NCI-H1694 (cell line): ENCODE measurements around the gene ME1.
"Not testable (repeated sequence)": the region's sequence is repeated elsewhere in the genome, so short reads cannot be mapped to it uniquely, and the experiment has no call there.

ENCODE experiments used
- DNase-seq: peaks from one replicate; lab custom pipeline; 2025; lab: John Stamatoyannopoulos, UW

ME1 gene

DNA sequence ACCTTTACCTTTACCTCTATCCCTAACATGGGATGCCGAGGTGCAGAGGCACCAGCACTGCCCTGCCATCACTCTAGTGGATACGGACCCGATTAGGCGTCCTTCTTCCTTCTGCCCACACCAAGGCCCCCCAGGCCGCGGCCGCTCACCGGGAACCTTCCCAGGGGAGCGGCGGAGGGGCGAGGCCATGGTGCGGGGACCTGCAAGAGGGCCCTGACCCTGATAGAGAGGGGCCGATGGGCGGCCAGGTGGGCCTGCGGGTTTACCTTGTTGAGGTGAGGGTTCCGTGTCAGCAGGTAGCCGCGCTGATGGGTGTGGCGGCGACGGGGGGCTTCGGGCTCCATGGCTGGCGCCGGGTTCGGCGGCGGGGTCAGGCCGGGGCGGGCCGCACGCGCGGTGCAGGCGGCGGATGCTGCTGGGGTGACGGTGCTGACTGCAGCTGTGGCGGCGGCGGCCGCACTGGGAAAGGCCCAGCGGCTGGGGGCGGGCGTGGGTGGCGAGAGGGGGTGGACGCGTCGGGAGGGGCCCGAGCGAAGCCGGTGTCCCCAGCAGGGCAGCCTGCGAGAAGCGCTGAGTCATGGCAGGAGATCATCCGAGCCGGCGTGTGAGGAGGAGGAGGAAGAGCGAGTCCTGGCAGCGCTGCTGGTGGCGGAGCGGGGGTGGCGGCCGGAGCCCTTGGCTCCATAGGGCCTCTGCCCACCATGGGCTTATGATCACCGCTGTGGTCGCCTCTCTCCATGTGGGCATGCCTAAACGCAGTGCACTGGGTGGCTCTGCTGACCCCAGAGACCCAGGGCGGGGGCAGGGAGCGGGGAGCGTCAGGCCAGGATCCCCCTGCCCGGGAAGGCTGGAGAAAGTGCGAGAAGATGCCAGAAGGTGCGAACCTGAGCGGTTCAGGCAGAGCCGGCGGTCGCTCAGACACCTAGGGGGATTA lies at the start of gene ME1:
Gene ME1, minus strand, starts transcription at position 441 of the 934 bp plus-strand sequence. Its CDS starts 97 bp downstream, at position 344.
- DNase-seq = no peak

GRCh38 chr6:83480470-83480869 lies 49.6 kb upstream of the ME1 start:
- no peak for DNase-seq

GRCh38 chr6:83479389-83479788 lies 48.5 kb upstream of the ME1 start:
- no peak for DNase-seq

GRCh38 chr6:83476971-83477370 lies 46.1 kb upstream of the ME1 start:
- no peak for DNase-seq

DNA sequence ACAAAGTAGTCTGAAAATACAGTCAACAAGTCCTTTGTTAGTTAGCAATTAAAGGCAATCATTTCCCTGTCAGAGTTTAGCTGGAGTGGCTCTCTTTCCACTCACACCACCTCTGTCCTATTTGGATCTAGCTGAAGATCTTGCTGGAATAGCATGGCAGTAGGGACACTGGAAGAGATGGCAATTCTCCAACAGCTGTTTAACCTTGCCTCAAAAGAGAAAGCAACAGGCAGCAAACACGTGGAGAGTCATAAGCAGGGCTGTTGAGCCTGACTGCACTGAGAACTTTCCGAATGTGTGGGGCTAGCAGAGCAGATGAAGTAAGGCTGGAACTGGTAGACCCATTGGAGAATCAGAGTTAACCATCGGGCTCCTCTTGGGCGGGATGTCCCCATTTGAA lies 43.5 kb upstream of the ME1 start:
- DNase-seq = no peak

- no peak for DNase-seq
Measured at GRCh38 chr6:83472767-83473166, 41.9 kb upstream of the ME1 start.

DNA sequence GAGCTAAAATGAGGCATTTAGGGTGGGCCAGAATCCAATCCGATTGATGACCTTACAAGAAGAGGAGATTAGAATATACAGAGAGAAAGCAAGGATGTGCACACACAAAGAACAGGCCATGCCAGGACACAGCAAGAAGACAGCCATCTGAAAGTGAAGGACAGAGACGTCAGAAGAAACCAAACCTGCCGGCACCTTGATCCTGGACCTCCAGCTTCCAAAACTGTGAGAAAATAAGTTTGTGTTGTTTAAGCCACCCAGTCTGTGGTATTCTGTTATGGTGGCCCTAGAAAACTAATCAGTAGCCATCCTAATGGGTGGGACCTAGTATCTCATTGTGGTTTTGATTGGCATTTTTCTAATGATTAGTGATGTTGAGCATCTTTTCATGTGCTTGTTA lies 39.7 kb upstream of the ME1 start:
- DNase-seq = no peak

GRCh38 chr6:83470001-83470400 lies 39.1 kb upstream of the ME1 start:
- no peak for DNase-seq

- no peak for DNase-seq
Measured at GRCh38 chr6:83467620-83468036, 36.8 kb upstream of the ME1 start.

GRCh38 chr6:83466328-83466727 lies 35.5 kb upstream of the ME1 start:
- no peak for DNase-seq

DNA sequence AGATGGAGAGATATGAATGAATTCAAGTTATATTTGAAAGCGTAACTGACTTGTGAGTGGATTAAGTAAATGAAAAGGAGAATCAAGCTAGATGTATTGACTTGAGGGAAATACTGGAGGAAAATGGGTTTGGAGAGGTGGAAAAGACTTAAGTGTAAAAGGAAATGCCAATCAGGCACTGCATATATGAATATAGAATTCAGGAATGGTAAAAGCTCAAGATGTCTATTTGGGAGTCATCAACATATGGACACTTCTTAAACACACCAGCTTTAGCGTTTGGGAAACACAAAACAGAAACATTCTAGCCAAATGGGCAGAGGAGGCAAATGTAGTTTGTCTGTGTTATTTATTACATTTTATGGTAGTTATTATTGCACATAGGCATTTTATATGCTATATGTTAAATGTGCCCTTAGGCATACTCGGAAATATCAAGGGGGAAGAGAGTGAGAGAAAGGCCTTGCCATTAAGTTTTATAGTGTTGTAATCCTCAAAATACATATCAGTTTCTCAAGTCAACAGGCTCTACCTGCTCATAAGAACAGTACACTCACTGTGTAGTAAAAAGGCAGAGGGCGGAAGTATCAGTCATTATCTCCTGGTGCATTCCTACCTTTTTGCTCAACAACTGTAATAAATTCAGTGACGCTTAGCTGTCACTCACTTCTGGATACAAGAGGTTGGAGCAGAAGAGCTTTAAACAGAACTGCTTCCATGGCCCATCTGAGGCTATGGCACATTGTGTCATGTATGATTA lies 33.7 kb upstream of the ME1 start:
- no peak for DNase-seq

DNA sequence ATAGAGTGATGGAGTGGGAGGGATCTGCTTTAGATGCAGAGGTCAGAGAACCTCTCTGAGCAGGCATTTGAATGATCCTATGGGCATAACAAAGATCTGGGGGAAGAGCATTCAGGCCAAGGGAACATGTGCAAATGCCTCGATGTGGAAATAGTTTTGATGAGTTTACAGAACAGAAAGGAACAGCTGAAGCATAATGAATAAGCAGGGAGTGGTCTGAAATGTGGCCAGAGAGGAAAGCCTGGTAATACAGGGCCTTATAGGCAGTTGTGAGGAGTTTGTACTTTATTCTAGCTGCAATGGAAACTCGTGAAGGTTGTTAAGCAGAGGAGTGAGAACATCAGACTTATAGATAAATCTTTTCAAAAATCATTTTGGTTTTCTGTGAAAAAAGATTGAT lies 33.0 kb upstream of the ME1 start:
- DNase-seq = no peak

DNA sequence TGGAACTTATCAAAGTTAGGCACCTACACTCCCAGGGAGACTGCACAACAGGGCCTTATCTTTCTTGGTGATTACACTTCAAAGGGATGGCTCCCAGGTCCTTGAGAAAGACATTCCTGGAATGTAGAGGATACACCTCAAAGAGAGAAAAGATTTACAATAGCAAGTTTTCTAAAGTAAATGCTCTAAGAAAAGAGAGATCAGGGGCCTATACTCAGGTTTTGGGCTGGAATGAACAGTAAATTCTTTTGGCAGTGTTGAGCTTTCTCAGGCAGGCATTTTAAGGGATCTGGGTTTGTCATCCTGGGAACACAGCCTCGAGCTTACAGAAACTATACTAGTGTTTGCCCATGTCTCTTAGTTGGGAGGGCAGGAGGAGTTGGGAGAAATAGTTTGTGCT lies 31.7 kb upstream of the ME1 start:
- DNase-seq = no peak

DNA sequence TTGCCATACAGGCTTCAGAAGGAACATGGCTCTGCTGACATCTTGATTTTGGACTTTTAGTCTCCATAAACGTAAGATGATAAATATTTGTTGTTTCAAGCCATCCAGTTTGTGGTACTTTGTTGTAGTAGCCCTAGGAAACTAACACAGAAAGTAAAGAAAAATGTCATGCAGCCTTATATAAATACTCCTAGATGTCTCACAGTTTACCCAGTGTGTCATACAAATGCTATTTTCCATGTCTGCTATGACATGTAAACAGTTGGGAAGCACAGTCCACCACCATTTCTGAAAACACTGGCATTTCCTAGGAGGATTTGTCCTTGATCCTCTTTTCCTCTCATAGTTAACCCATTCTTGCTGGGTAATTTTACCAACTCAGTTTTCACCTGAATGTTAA lies 30.6 kb upstream of the ME1 start:
- no peak for DNase-seq

- DNase-seq = no peak
Measured at GRCh38 chr6:83459663-83460062, 28.8 kb upstream of the ME1 start.

- not testable (repeated sequence) for DNase-seq
Measured at GRCh38 chr6:83450015-83450414, 19.2 kb upstream of the ME1 start.

DNA sequence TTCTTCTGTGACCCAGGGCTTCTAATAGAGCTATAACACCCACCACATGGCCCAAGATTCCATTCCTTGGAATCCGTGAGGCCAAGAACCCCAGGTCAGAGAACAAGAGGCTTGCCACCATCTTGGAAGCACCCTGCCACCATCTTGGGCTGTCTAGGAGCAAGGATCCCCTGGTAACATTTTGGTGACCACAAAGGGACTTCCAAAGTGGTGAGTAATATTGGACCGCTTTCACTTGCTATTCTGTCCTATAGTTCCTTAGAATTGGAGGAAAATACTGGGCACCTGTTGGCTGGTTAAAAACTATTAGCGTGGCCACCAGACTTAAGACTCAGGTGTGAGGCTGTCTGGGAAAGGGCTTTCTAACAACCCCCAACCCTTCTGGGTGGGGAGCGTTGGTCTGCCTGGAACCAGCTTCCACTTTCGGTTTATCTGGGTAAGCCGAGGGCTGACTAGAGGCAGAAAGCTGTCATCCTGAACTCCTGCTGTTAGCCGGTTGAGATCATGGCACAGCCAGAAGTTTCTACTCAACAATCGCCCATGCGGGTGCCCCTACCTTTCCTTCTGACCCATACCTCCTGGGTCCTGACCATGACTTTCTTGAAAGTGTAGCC lies 13.3 kb upstream of the ME1 start:
- DNase-seq = not testable (repeated sequence)

- no peak for DNase-seq
Measured at GRCh38 chr6:83443516-83443915, 12.7 kb upstream of the ME1 start.

DNA sequence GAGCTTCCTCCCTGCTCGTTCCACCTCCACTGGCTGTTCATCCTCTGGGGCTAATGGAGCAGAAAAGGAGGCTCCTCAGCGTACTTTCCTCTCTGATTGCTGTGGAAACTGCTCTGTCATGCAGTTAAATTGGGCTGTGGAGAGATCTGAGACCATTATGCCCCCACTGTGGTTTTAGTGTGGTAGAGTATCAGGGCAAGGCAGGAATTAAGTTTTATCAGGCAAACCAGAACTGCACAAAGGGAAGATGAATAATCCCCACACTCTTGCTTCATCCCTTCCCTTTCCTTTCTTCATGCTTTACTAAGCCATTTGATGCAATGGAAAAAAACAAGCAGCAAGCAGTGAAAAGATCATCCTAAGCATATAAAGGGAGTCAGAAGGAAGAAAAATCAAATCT lies 11.9 kb upstream of the ME1 start:
- DNase-seq = no peak

DNA sequence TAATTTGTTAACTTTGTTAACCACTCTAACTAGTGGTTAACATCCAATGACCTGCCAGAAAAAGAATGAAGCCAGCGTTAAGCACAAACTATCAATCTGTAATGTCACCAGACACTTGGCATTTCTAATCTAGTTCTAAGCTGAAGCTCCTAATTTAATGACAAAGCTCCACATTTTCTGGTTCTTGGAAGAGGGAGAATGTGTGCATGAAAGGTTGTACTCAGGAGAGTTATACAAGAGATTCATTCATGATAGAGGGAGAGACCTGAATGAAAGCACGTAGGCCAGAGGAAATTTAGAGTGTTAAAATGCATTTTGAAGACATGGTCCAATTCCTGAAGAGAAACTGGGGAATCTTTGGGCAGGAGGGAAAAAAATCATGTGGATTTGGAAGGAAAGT lies 8.3 kb upstream of the ME1 start:
- no peak for DNase-seq

DNA sequence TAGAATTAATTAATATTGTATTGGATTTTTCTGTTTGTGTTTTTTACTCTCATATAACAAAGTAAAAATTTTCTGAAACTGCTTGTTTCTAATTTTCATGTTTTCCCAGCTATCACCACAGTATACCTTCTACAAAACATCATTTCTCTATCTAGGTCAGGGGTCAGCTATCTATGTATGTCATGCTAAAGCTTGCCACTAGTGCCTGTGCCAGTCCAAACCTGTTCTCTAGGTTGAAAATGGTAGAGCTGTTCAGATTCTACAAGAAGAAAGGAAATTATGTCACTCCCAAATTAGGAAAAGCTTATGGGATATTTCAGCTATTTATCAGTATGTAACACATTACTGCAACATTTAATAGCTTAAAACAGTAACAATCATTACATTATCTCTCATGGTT lies 5.8 kb upstream of the ME1 start:
- DNase-seq = no peak

- DNase-seq = no peak
Measured at GRCh38 chr6:83433177-83433576, 2.3 kb upstream of the ME1 start.

GRCh38 chr6:83432636-83433035 lies 1.8 kb upstream of the ME1 start:
- no peak for DNase-seq
